Mesendoderm (in vitro differentiated cells): ENCODE measurements around the gene SURF6.
A peak's percentile ranks its signal among the peaks of the same experiment; 100 is the strongest.
"Not testable (repeated sequence)": the region's sequence is repeated elsewhere in the genome, so short reads cannot be mapped to it uniquely, and the experiment has no call there.

ENCODE experiments used
- DNase-seq: peaks from one replicate; pipeline ENCODE4 v3.0.0; 2013
- H2AK5ac ChIP-seq: 2 replicates; pipeline ENCODE4 v1.6.1; 2013; ENCODE audit warnings: low read length, inconsistent platforms
- H2BK120ac ChIP-seq: 2 replicates; pipeline ENCODE4 v1.6.1; 2013; ENCODE audit warnings: low read depth, mild to moderate bottlenecking, low read length, moderate library complexity, mixed read lengths
- H2BK15ac ChIP-seq: replicated peaks from 2 replicates; pipeline ENCODE4 v1.6.1; 2013; ENCODE audit warnings: low read depth, mild to moderate bottlenecking, moderate library complexity
- H2BK5ac ChIP-seq: 2 replicates; pipeline ENCODE4 v1.6.1; 2013; ENCODE audit warnings: low read length, inconsistent platforms
- H3K18ac ChIP-seq: 2 replicates; pipeline ENCODE4 v1.6.1; 2013; ENCODE audit warnings: mild to moderate bottlenecking, low read length, mixed read lengths
- H3K23ac ChIP-seq: one replicate; pipeline ENCODE4 v1.6.1; 2013; ENCODE audit warnings: low read length
- H3K27ac ChIP-seq: 2 replicates; pipeline ENCODE4 v1.5.1; 2013; ENCODE audit warnings: low read depth, mild to moderate bottlenecking, inconsistent platforms, low read length, moderate library complexity
- H3K27me3 ChIP-seq: 2 replicates; pipeline ENCODE4 v1.6.1; 2013; ENCODE audit warnings: low read length, control low read depth, mild to moderate bottlenecking, inconsistent platforms; ENCODE audit not compliant: insufficient read depth, poor library complexity
- H3K36me3 ChIP-seq: 2 replicates; pipeline ENCODE4 v1.6.1; 2013; ENCODE audit warnings: low read length, inconsistent platforms; ENCODE audit not compliant: control insufficient read depth, insufficient read depth
- H3K4ac ChIP-seq: one replicate; pipeline ENCODE4 v1.6.1; 2013; ENCODE audit warnings: low read depth, mild to moderate bottlenecking, low read length, moderate library complexity
- H3K4me1 ChIP-seq: 2 replicates; pipeline ENCODE4 v1.6.1; 2013; ENCODE audit warnings: low read depth, low read length, inconsistent platforms; ENCODE audit not compliant: control insufficient read depth
- H3K4me2 ChIP-seq: 2 replicates; pipeline ENCODE4 v1.6.1; 2013; ENCODE audit warnings: low read length
- H3K4me3 ChIP-seq: 2 replicates; pipeline ENCODE4 v1.5.1; 2013; ENCODE audit warnings: mild to moderate bottlenecking, low read length
- H3K56ac ChIP-seq: one replicate; pipeline ENCODE4 v1.6.1; 2013; ENCODE audit warnings: low read length
- H3K79me1 ChIP-seq: 2 replicates; pipeline ENCODE4 v1.6.1; 2013; ENCODE audit warnings: low read length, inconsistent platforms
- H3K79me2 ChIP-seq: 2 replicates; pipeline ENCODE4 v1.6.1; 2013; ENCODE audit warnings: mild to moderate bottlenecking, low read length; ENCODE audit not compliant: control insufficient read depth, insufficient read depth
- H3K9ac ChIP-seq: 2 replicates; pipeline ENCODE4 v1.6.1; 2013; ENCODE audit warnings: low read length, inconsistent platforms
- H4K5ac ChIP-seq: one replicate; pipeline ENCODE4 v1.6.1; 2013; ENCODE audit warnings: low read length
- H4K8ac ChIP-seq: one replicate; pipeline ENCODE4 v1.6.1; 2013; ENCODE audit warnings: low read depth, mild to moderate bottlenecking, control low read depth, low read length, moderate library complexity
- WGBS: extraction: QIAGEN DNeasy Blood & Tissue Kit; methylation state at CpG from one replicate; pipeline ENCODE4 v1.1.7; 2013; ENCODE audit warnings: low lambda C conversion rate, missing lambda C conversion rate; ENCODE audit not compliant: insufficient coverage; ENCODE audit errors: extremely low coverage; 5-methylcytosine and 5-hydroxymethylcytosine counted together

Gene SURF6

GRCh38 chr9:133339641-133340040 lies 3.7 kb upstream of the SURF6 start:
- Histone ChIP-seq H3K4ac (no peak overlapping the region), H3K9ac (no peak overlapping the region), H3K4me3 (no peak overlapping the region), H3K36me3 (peaks cover 12% of the 10 kb centered on the region), H2BK120ac (no peak overlapping the region), H3K79me1 (peaks cover 2% of the 10 kb centered on the region), H2AK5ac (no peak overlapping the region), H2BK5ac (no peak overlapping the region), H3K27ac (no peak overlapping the region), H4K8ac (no peak overlapping the region), H2BK15ac (no peak overlapping the region), H3K56ac (no peak overlapping the region), H4K5ac (no peak overlapping the region), H3K79me2 (peaks cover 5% of the 10 kb centered on the region), H3K27me3 (no peaks in the 10 kb centered on the region), H3K18ac (no peak overlapping the region), H3K23ac (no peak overlapping the region), H3K4me2 (no peak overlapping the region), H3K4me1 (peaks cover under 1% of the 10 kb centered on the region)
- WGBS = no CpG with 5 or more reads among the region's 5 CpGs
- DNase-seq = no peak

- not testable (repeated sequence) for H3K27ac ChIP-seq, H3K4me1 ChIP-seq, H3K23ac ChIP-seq, H2BK120ac ChIP-seq, H3K4ac ChIP-seq, H4K5ac ChIP-seq, H3K4me3 ChIP-seq, H3K27me3 ChIP-seq, H2AK5ac ChIP-seq, H4K8ac ChIP-seq, H2BK15ac ChIP-seq, H3K18ac ChIP-seq, H2BK5ac ChIP-seq, DNase-seq
- peaks cover 10% of the 10 kb centered on the region for H3K79me1 ChIP-seq
- H3K79me2 ChIP-seq = peaks cover 14% of the 10 kb centered on the region
- H3K56ac ChIP-seq = peak overlapping the region; percentile 59
- H3K9ac ChIP-seq = peak overlapping the region; percentile 96
- H3K36me3 ChIP-seq = peaks cover 11% of the 10 kb centered on the region
- no CpG with 5 or more reads among the region's 11 CpGs for WGBS
- peak overlapping the region; percentile 5 for H3K4me2 ChIP-seq
Measured at GRCh38 chr9:133334888-133335287, 1.1 kb downstream of the SURF6 start.

- no peak overlapping the region for H2BK5ac ChIP-seq
- no peak overlapping the region for H2BK15ac ChIP-seq
- H3K9ac ChIP-seq = peak overlapping the region; percentile 96
- no peak overlapping the region for H3K4ac ChIP-seq
- no CpG with 5 or more reads among the region's 6 CpGs for WGBS
- peaks cover 9% of the 10 kb centered on the region for H3K36me3 ChIP-seq
- no peak overlapping the region for H3K23ac ChIP-seq
- H3K56ac ChIP-seq = peak overlapping the region; percentile 29
- H3K4me1 ChIP-seq = peaks cover 5% of the 10 kb centered on the region
- no peak overlapping the region for H3K27ac ChIP-seq
- no peaks in the 10 kb centered on the region for H3K27me3 ChIP-seq
- peaks cover 14% of the 10 kb centered on the region for H3K79me2 ChIP-seq
- H3K18ac ChIP-seq = no peak overlapping the region
- DNase-seq = peak; percentile 65
- no peak overlapping the region for H4K5ac ChIP-seq
- H2AK5ac ChIP-seq = no peak overlapping the region
- no peak overlapping the region for H4K8ac ChIP-seq
- no peak overlapping the region for H3K4me2 ChIP-seq
- no peak overlapping the region for H3K4me3 ChIP-seq
- no peak overlapping the region for H2BK120ac ChIP-seq
- H3K79me1 ChIP-seq = peaks cover 10% of the 10 kb centered on the region
Measured at GRCh38 chr9:133334161-133334560, 1.8 kb downstream of the SURF6 start.

GRCh38 chr9:133333566-133333965 lies 2.4 kb downstream of the SURF6 start:
- no peak overlapping the region for H2BK15ac ChIP-seq
- H4K8ac ChIP-seq = no peak overlapping the region
- H3K4me1 ChIP-seq = peaks cover 5% of the 10 kb centered on the region
- H3K27me3 ChIP-seq = no peaks in the 10 kb centered on the region
- no peak overlapping the region for H2AK5ac ChIP-seq
- no peak overlapping the region for H3K4me3 ChIP-seq
- H3K36me3 ChIP-seq = peaks cover 9% of the 10 kb centered on the region
- no peak overlapping the region for H2BK5ac ChIP-seq
- H4K5ac ChIP-seq = no peak overlapping the region
- H2BK120ac ChIP-seq = no peak overlapping the region
- H3K18ac ChIP-seq = no peak overlapping the region
- no peak overlapping the region for H3K4me2 ChIP-seq
- H3K9ac ChIP-seq = no peak overlapping the region
- no CpG with 5 or more reads among the region's 10 CpGs for WGBS
- peaks cover 10% of the 10 kb centered on the region for H3K79me1 ChIP-seq
- no peak overlapping the region for H3K27ac ChIP-seq
- no peak for DNase-seq
- peak overlapping the region; percentile 15 for H3K56ac ChIP-seq
- H3K4ac ChIP-seq = no peak overlapping the region
- H3K79me2 ChIP-seq = peaks cover 14% of the 10 kb centered on the region
- no peak overlapping the region for H3K23ac ChIP-seq

- peaks cover 5% of the 10 kb centered on the region for H3K4me1 ChIP-seq
- no peak overlapping the region for H3K4ac ChIP-seq
- H3K79me2 ChIP-seq = peaks cover 14% of the 10 kb centered on the region
- H4K5ac ChIP-seq = no peak overlapping the region
- no peak overlapping the region for H3K27ac ChIP-seq
- no peak overlapping the region for H2BK5ac ChIP-seq
- no peak overlapping the region for H2BK120ac ChIP-seq
- no peak overlapping the region for H3K18ac ChIP-seq
- no peak overlapping the region for H2AK5ac ChIP-seq
- WGBS = no CpG with 5 or more reads among the region's 11 CpGs
- H3K36me3 ChIP-seq = peaks cover 9% of the 10 kb centered on the region
- no peak overlapping the region for H2BK15ac ChIP-seq
- no peak overlapping the region for H3K9ac ChIP-seq
- DNase-seq = no peak
- no peak overlapping the region for H3K56ac ChIP-seq
- no peak overlapping the region for H3K4me3 ChIP-seq
- H3K4me2 ChIP-seq = no peak overlapping the region
- H3K79me1 ChIP-seq = peaks cover 10% of the 10 kb centered on the region
- no peaks in the 10 kb centered on the region for H3K27me3 ChIP-seq
- no peak overlapping the region for H3K23ac ChIP-seq
- no peak overlapping the region for H4K8ac ChIP-seq
Measured at GRCh38 chr9:133333011-133333410, 3.0 kb downstream of the SURF6 start.

GRCh38 chr9:133332381-133332730 lies 3.6 kb downstream of the SURF6 start:
- Histone ChIP-seq H3K4ac (no peak overlapping the region), H3K79me1 (peaks cover 10% of the 10 kb centered on the region), H2AK5ac (no peak overlapping the region), H2BK120ac (no peak overlapping the region), H3K4me2 (no peak overlapping the region), H4K8ac (no peak overlapping the region), H3K56ac (no peak overlapping the region), H3K9ac (no peak overlapping the region), H3K27me3 (no peaks in the 10 kb centered on the region), H4K5ac (no peak overlapping the region), H3K4me1 (peaks cover 5% of the 10 kb centered on the region), H3K18ac (no peak overlapping the region), H3K23ac (no peak overlapping the region), H3K36me3 (peaks cover 9% of the 10 kb centered on the region), H3K27ac (no peak overlapping the region), H3K79me2 (peaks cover 14% of the 10 kb centered on the region), H2BK15ac (no peak overlapping the region), H3K4me3 (no peak overlapping the region), H2BK5ac (no peak overlapping the region)
- no CpG with 5 or more reads among the region's 20 CpGs for WGBS
- DNase-seq = no peak
